Endothelial cell of umbilical vein (primary cell): ENCODE data around the gene LYZL1.

ENCODE experiments used
- CTCF ChIP-seq, 2 donors: IDR thresholded peaks; 1 replicate in 1 of 2; 2 replicates in 1 of 2; pipeline ENCODE4 v1.5.1; 2011; ENCODE audit warnings: low read length in 2 of 2, mild to moderate bottlenecking in 2 of 2, moderate library complexity in 2 of 2, control low read depth in 1 of 2, inconsistent platforms in 1 of 2, low read depth in 1 of 2; ENCODE audit not compliant: insufficient read depth in 1 of 2; ENCODE audit errors: extremely low read depth in 1 of 2
- MAX ChIP-seq: IDR thresholded peaks from 2 replicates; pipeline ENCODE4 v1.6.1; 2011; ENCODE audit not compliant: insufficient read depth, insufficient read length

GRCh38 chr10:29313071-29313470, 24.2 kb downstream of the LYZL1 start:
- TF ChIP-seq MAX: no peak
- no peak for TF ChIP-seq CTCF (IDR thresholded peaks at IDR 0.05; ENCODE audit: extremely low read depth in 1 of 2, insufficient read depth in 1 of 2, low read depth in 1 of 2, low read length in 2 of 2)
